ENCODE results near the gene LRCH4.

Gene LRCH4

GRCh38 chr7:100582041-100582579 is 3.8 kb downstream of the LRCH4 start:
- DNase-seq (ENCODE audit: low spot score), result no peak

DNA sequence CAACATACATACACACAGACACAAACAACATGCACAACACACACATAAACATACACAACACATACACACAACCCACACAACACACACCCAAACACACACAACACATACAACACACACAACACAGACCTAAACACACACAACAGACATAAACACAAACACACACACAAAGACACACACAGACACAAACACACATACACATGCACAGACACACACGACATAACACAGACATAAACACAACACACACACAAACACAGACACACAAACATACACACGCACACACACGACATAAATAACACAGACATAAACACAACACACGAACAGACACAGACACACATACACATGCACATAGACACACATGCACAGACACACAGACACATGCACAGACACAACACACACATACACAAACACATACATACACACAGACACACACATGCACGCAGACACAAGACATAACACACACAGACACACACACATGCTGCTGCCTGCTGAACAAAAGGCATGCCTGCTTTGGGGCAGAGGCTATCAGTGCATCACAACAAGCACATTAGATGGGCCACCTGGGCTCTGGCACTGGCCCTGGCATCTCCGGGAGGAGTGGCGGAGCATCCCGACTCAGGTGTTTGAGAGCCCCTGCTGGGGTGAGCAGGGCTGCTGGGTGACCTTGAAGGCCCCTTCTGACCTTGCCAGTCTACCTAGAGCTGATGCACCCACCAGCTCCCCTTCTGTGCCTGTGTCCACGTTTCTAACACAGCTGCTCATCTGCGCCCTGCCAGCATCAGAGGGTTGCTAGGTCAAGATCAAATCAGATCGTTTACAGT is 5.3 kb downstream of the LRCH4 start:
- DNase-seq (ENCODE audit: low spot score), result no peak

GRCh38 chr7:100578246-100579183 is 7.4 kb downstream of the LRCH4 start:
- no peak for DNase-seq (ENCODE audit: low spot score)

DNA sequence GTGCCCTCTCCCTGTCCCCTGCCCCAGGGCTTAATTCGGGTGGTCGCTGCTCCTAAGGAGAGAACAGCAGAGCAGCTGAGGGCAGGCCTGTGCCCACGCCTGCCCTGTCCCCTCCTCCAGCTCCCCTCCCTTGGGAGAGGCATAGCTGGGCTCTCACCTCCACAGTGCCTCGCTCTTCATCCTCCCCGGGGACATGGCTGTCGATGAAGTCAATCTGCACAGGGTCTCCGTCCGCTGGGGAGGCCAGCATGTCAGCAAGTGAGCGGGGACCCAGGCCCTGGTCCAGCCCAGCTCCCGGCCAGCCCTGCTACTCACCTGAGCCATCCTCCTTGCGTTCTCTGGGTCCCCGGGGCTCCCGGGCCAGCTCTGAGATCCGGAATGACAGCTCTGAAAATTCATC is 8.4 kb downstream of the LRCH4 start:
- no peak for DNase-seq (ENCODE audit: low spot score)

DNA sequence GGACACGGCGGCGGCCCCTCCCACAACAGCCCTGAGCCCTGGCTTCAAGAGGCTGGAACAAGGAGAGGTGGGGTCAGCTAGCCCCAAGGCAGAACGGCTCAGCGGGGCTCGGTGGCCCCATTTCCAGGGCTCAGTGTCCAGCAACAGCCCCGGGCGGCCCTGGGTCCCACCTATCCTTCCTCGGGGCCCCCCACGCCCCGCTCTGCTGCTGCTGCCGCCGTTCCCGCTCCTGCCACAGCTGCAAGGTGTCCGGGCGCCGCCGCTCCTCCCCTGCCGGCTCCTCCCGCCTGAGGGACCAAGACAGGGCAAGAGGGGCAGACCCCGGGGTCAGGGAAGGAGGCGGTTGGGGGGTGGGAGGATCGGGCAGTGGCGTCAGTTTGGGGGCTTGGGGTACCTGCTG is 8.8 kb downstream of the LRCH4 start:
- DNase-seq (ENCODE audit: low spot score), result no peak

- no peak for DNase-seq (ENCODE audit: low spot score)
These were observed 9.4 kb downstream of the LRCH4 start for GRCh38 chr7:100576384-100576993.

DNA sequence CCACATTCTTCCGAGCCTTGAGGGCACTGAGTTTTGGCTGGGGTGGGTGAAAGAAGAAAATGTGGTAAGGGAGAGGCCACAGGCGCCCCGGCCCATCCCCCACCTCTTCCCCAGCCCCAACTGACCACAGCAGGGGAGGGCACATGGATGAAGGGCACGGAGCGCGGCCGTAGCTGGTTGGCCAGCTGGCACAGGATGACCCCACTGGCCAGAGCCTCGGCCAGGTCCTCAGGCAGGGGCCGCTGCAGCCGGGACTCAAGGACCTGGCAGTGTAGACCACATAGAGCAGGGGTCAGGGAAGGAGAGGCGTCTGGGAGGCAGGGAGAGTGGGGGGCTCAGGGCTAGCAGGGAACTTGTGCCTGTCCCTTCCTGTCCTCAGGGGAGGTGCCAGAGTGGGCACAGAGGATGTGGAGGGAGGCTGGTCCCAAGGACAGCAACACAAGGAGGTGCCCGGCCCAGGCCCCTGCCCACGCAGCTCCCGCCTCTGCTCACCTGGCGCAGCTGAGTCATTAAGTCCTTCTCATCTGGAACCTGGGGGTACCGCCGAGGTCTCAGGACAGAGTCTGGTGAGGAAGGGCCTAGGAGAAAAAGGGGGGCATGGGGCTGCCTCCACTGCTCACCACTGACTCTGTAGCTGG is 10.1 kb downstream of the LRCH4 start:
- no peak for DNase-seq (ENCODE audit: low spot score)

GRCh38 chr7:100575206-100575631 is 10.7 kb downstream of the LRCH4 start:
- DNase-seq (ENCODE audit: low spot score), result no peak

DNA sequence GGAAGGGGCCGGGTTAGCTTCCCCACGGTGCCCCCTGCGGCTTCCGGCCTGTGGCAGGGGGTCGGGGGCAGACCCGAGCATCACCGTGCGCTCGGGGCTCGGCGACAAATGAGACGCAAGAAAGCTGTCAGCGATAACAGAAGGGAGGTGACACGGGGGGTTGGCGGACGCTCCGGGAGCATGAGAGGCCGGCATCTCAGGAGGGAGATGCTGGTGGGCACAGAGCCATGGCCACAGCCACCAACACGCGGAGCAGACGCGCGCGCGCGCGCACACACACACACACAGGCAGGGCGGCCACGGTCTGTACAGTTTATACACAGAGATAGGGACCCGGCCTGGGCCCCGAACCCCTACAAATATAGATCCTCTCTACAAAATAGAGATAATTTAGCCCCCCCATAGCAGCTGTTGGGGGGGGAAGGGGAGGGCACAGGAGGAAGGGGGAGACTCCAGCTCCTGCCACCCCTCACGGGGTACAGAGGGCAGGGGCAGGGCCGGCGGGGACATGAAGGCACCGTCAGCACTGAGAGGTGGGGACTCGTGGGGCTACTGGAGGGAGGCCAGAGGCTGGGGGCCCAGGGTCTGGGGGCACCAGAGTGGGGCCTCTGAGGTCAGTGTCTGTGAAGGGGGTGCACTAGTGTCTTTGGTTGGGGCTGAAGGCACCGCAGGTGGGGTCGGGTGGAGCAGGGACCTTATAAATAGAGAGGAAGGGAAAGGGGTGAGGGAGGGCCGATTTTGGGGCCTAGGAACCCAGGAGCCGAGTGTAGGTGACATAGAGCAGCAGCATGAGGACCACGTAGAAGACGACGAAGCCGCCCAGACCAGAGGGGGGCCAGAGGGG is 11.3 kb downstream of the LRCH4 start:
- no peak for DNase-seq (ENCODE audit: low spot score)

- DNase-seq (ENCODE audit: low spot score), result no peak
These were observed 12.1 kb downstream of the LRCH4 start, which contains the start of gene SAP25 for GRCh38 chr7:100573691-100574361. Gene SAP25 (minus strand): TSS chr7:100573900. CDS start chr7:100573742, 158 bp downstream.

- no peak for DNase-seq (ENCODE audit: low spot score)
These were observed 12.8 kb downstream of the LRCH4 start for GRCh38 chr7:100572949-100573675.

GRCh38 chr7:100572281-100572948 is 13.5 kb downstream of the LRCH4 start:
- no peak for DNase-seq (ENCODE audit: low spot score)

GRCh38 chr7:100571829-100572116 is 14.2 kb downstream of the LRCH4 start:
- no peak for DNase-seq (ENCODE audit: low spot score)

GRCh38 chr7:100570954-100571828 is 14.7 kb downstream of the LRCH4 start:
- no peak for DNase-seq (ENCODE audit: low spot score)

GRCh38 chr7:100568896-100569844 is 16.8 kb downstream of the LRCH4 start:
- no peak for DNase-seq (ENCODE audit: low spot score)

GRCh38 chr7:100568176-100568895 is 17.6 kb downstream of the LRCH4 start:
- DNase-seq (ENCODE audit: low spot score), result no peak
